IMR-90 (cell line): ENCODE data around the gene QKI. TPM values are rescaled to one million over a fixed set of nuclear protein-coding genes. Genes with fewer than 3 reads are reported as not detected.

ENCODE experiments used
- ATAC-seq: fragments of 200-7000 bp; cut with Tn5 transposase; 2 replicates; pipeline ENCODE4 v1.9.1; 2020; ENCODE audit warnings: low read depth, mild to moderate bottlenecking, moderate library complexity
- BruUV-seq: library from RNA; stranded (reverse); fragments of 400-500 nt; replicated peaks from 2 replicates; lab custom pipeline; 2021; lab: Mats Ljungman, UMichigan
- CTCF ChIA-PET: fragments of 300-600 bp; formaldehyde crosslinking; extraction: SDS; loops from one replicate; lab custom pipeline; 2021; ENCODE audit warnings: antibody characterized with exemption; lab: Yijun Ruan, JAX
- POLR2A ChIA-PET: fragments of 300-600 bp; sonication (Branson Sonifier 250); formaldehyde crosslinking; loops from one replicate; lab custom pipeline; 2022; ENCODE audit warnings: antibody characterized with exemption; ENCODE audit not compliant: unreplicated experiment; lab: Charles Lee
- DNase-seq: peaks from one replicate; pipeline ENCODE4 v3.0.0; 2013
- H2AFZ ChIP-seq: replicated peaks from 2 replicates; pipeline ENCODE3; 2013; ENCODE audit warnings: low read length, mild to moderate bottlenecking; ENCODE audit not compliant: poor library complexity
- H2AK5ac ChIP-seq: 2 replicates; pipeline ENCODE4 v1.6.1; 2013; ENCODE audit warnings: low read depth, low read length, inconsistent platforms
- H2AK9ac ChIP-seq: replicated peaks from 2 replicates; pipeline ENCODE3; 2013; ENCODE audit warnings: mild to moderate bottlenecking, low read depth, low read length, moderate library complexity; ENCODE audit not compliant: poor library complexity
- H2BK120ac ChIP-seq: 2 replicates; pipeline ENCODE4 v1.6.1; 2013; ENCODE audit warnings: low read depth, low read length, inconsistent platforms
- H2BK15ac ChIP-seq: 3 replicates; pipeline ENCODE4 v1.6.1; 2013; ENCODE audit warnings: low read depth, low read length, inconsistent platforms
- H2BK20ac ChIP-seq: 2 replicates; pipeline ENCODE4 v1.6.1; 2013; ENCODE audit warnings: low read depth, mild to moderate bottlenecking, inconsistent platforms, low read length, moderate library complexity
- H2BK5ac ChIP-seq: 2 replicates; pipeline ENCODE4 v1.6.1; 2013; ENCODE audit warnings: mild to moderate bottlenecking, low read depth, low read length, inconsistent platforms; ENCODE audit not compliant: poor library complexity, severe bottlenecking
- H3K14ac ChIP-seq: replicated peaks from 2 replicates; pipeline ENCODE4 v1.6.1; 2013; ENCODE audit warnings: low read depth, low read length, inconsistent platforms
- H3K18ac ChIP-seq: 2 replicates; pipeline ENCODE4 v1.6.1; 2013; ENCODE audit warnings: low read depth, low read length, control low read depth
- H3K23ac ChIP-seq: 2 replicates; pipeline ENCODE4 v1.6.1; 2013; ENCODE audit warnings: low read depth, low read length, inconsistent platforms
- H3K27ac ChIP-seq: 2 replicates; pipeline ENCODE4 v1.5.1; 2013; ENCODE audit warnings: mild to moderate bottlenecking, control low read depth, low read length; ENCODE audit not compliant: insufficient read depth
- H3K27me3 ChIP-seq: 2 replicates; pipeline ENCODE4 v1.6.1; 2013; ENCODE audit warnings: low read length; ENCODE audit not compliant: control insufficient read depth, insufficient read depth
- H3K36me3 ChIP-seq: 2 replicates; pipeline ENCODE4 v1.6.1; 2013; ENCODE audit warnings: low read length, mixed read lengths; ENCODE audit not compliant: control insufficient read depth, insufficient read depth
- H3K4ac ChIP-seq: 2 replicates; pipeline ENCODE4 v1.6.1; 2013; ENCODE audit warnings: low read depth, low read length, inconsistent platforms
- H3K4me1 ChIP-seq: 2 replicates; pipeline ENCODE4 v1.6.1; 2013; ENCODE audit warnings: low read length, mixed read lengths; ENCODE audit not compliant: control insufficient read depth, insufficient read depth
- H3K4me2 ChIP-seq: 2 replicates; pipeline ENCODE4 v1.6.1; 2013; ENCODE audit warnings: low read depth, mild to moderate bottlenecking, control low read depth, low read length, moderate library complexity
- H3K4me3 ChIP-seq: 2 replicates; pipeline ENCODE4 v1.5.1; 2013; ENCODE audit warnings: low read depth, mild to moderate bottlenecking, control low read depth, low read length, moderate library complexity; ENCODE audit not compliant: insufficient read depth
- H3K56ac ChIP-seq: 2 replicates; pipeline ENCODE4 v1.6.1; 2013; ENCODE audit warnings: low read length, inconsistent platforms; ENCODE audit not compliant: insufficient read depth; ENCODE audit errors: extremely low read depth
- H3K79me1 ChIP-seq, 2 experiments: 2 replicates each; pipeline ENCODE4 v1.6.1; 2013; ENCODE audit warnings: low read length in 2 of 2, inconsistent platforms in 1 of 2, low read depth in 1 of 2
- H3K9ac ChIP-seq: 2 replicates; pipeline ENCODE4 v1.6.1; 2013; ENCODE audit warnings: low read depth, low read length, control low read depth
- H3K9me1 ChIP-seq: 2 replicates; pipeline ENCODE4 v1.6.1; 2013; ENCODE audit warnings: low read length, inconsistent platforms; ENCODE audit not compliant: insufficient read depth
- H3K9me3 ChIP-seq: 2 replicates; pipeline ENCODE4 v1.6.1; 2013; ENCODE audit warnings: low read length; ENCODE audit not compliant: control insufficient read depth, insufficient read depth
- H4K20me1 ChIP-seq: 2 replicates; pipeline ENCODE4 v1.6.1; 2013; ENCODE audit warnings: low read length, inconsistent platforms; ENCODE audit not compliant: insufficient read depth
- H4K5ac ChIP-seq: 2 replicates; pipeline ENCODE4 v1.6.1; 2013; ENCODE audit warnings: mild to moderate bottlenecking, low read depth, low read length, control low read depth
- H4K8ac ChIP-seq, 2 experiments: 2 replicates each; pipeline ENCODE4 v1.6.1; 2013; ENCODE audit warnings: low read depth in 2 of 2, low read length in 2 of 2, control low read depth in 1 of 2, inconsistent platforms in 1 of 2
- H4K91ac ChIP-seq: 2 replicates; pipeline ENCODE4 v1.6.1; 2013; ENCODE audit warnings: low read depth, low read length, inconsistent platforms; ENCODE audit not compliant: insufficient read depth
- BHLHE40 ChIP-seq: fragments of 150-350 bp; IDR thresholded peaks from 2 replicates; pipeline ENCODE4 v1.6.1; 2016; ENCODE audit warnings: mild to moderate bottlenecking, low read depth, low read length
- CEBPB ChIP-seq: IDR thresholded peaks from 2 replicates; pipeline ENCODE4 v1.6.1; 2012; ENCODE audit warnings: low read depth, low read length, improper control_type of control experiment
- CHD1 ChIP-seq: IDR thresholded peaks from 2 replicates; pipeline ENCODE4 v1.6.1; 2012; ENCODE audit warnings: low read depth, low read length, improper control_type of control experiment
- CTCF ChIP-seq: conservative IDR thresholded peaks from 2 replicates; pipeline ENCODE4 v1.5.1; 2012; ENCODE audit warnings: mild to moderate bottlenecking, low read depth, low read length, improper control_type of control experiment
- ELK1 ChIP-seq: fragments of 150-350 bp; IDR thresholded peaks from 2 replicates; pipeline ENCODE4 v1.6.1; 2016; ENCODE audit warnings: low read depth, mild to moderate bottlenecking, low read length, moderate library complexity, borderline replicate concordance
- FOS ChIP-seq: fragments of 150-350 bp; IDR thresholded peaks from 2 replicates; pipeline ENCODE4 v1.6.1; 2016; ENCODE audit warnings: low read depth, low read length
- MAFK ChIP-seq: IDR thresholded peaks from 2 replicates; pipeline ENCODE4 v1.6.1; 2012; ENCODE audit warnings: low read depth, low read length, improper control_type of control experiment
- MAZ ChIP-seq: IDR thresholded peaks from 2 replicates; pipeline ENCODE4 v1.6.1; 2012; ENCODE audit warnings: low read depth, mild to moderate bottlenecking, low read length, improper control_type of control experiment, moderate library complexity, borderline replicate concordance
- MXI1 ChIP-seq: IDR thresholded peaks from 2 replicates; pipeline ENCODE4 v1.6.1; 2012; ENCODE audit warnings: low read depth, mild to moderate bottlenecking, low read length, moderate library complexity, borderline replicate concordance
- NFE2L2 ChIP-seq: fragments of 150-350 bp; IDR thresholded peaks from 2 replicates; pipeline ENCODE4 v1.6.1; 2016; ENCODE audit warnings: low read depth, mild to moderate bottlenecking, low read length
- POLR2A ChIP-seq: IDR thresholded peaks from 2 replicates; pipeline ENCODE4 v1.6.1; 2012; ENCODE audit warnings: mild to moderate bottlenecking, low read depth, low read length
- RAD21 ChIP-seq: IDR thresholded peaks from 2 replicates; pipeline ENCODE4 v1.6.1; 2012; ENCODE audit warnings: low read length, improper control_type of control experiment
- RCOR1 ChIP-seq: IDR thresholded peaks from 2 replicates; pipeline ENCODE4 v1.6.1; 2012; ENCODE audit warnings: mild to moderate bottlenecking, low read length, improper control_type of control experiment; ENCODE audit not compliant: insufficient replicate concordance
- RFX5 ChIP-seq: IDR thresholded peaks from 2 replicates; pipeline ENCODE4 v1.8.0; 2012; ENCODE audit warnings: low read depth, mild to moderate bottlenecking, low read length, moderate library complexity
- SMC3 ChIP-seq: fragments of 150-350 bp; IDR thresholded peaks from 2 replicates; pipeline ENCODE4 v1.6.1; 2016; ENCODE audit warnings: low read depth, mild to moderate bottlenecking, antibody characterized with exemption, low read length, moderate library complexity
- USF2 ChIP-seq: fragments of 150-350 bp; IDR thresholded peaks from 2 replicates; pipeline ENCODE4 v1.6.1; 2017; ENCODE audit warnings: mild to moderate bottlenecking, antibody characterized with exemption, low read length, low read depth
- WGBS, 2 experiments: methylation state at CpG; one replicate each; pipeline versions ENCODE4 v1.1.5 to v1.1.7; 2013; ENCODE audit warnings: missing lambda C conversion rate in 2 of 2; ENCODE audit not compliant: insufficient read length in 1 of 2; ENCODE audit errors: extremely low coverage in 2 of 2; 5-methylcytosine and 5-hydroxymethylcytosine counted together
- dilution Hi-C: fragments of 300-500 bp; cut with HindIII; formaldehyde crosslinking; loops from one replicate; pipeline ENCODE4 v1.14.3; 2018; ENCODE audit warnings: low sequenced_read_pairs; ENCODE audit not compliant: unreplicated experiment
- in situ Hi-C: fragments of 300-500 bp; cut with MboI; formaldehyde crosslinking; loops from 3 replicates; pipeline ENCODE4 v1.14.3; 2019; ENCODE audit warnings: low sequenced_read_pairs, inconsistent platforms, mixed read lengths
- intact Hi-C: fragments of 100-400 bp; cut with micrococcal nuclease; formaldehyde crosslinking; loops from 2 replicates; pipeline ENCODE4 v1.10.0; 2022
- polyA plus RNA-seq, 3 experiments: library from polyadenylated mRNA; depleted of rRNA; stranded (reverse); fragments of >200 nt; gene quantifications; 2 replicates each; pipeline ENCODE4 v1.2.3, GENCODE V29; 2012; ENCODE audit warnings: low replicate concordance in 1 of 3
- total RNA-seq: library from RNA; depleted of rRNA; stranded (reverse); fragments of >200 nt; gene quantifications from 2 replicates; pipeline ENCODE4 v1.2.3, GENCODE V29; 2012

Gene QKI
- total and polyA plus RNA-seq, 2 of the 4 experiments (the other 2 are of a cell fraction), result 112 to 232 TPM

GRCh38 chr6:163603395-163603794 is 188.9 kb downstream of the QKI start:
- DNase-seq, result no peak
- no peak overlapping the region for H4K91ac ChIP-seq
- H3K14ac ChIP-seq, result no peak overlapping the region
- H4K5ac ChIP-seq, result no peak overlapping the region
- H3K4me2 ChIP-seq, result no peak overlapping the region
- no peak overlapping the region for H2AK5ac ChIP-seq
- ChIA-PET POLR2A (interaction anchor here (0.5 kb wide), 1 partner anchor 350 kb away, joined by 7 read pairs; no protein-coding TSS in a partner anchor), CTCF (no interaction called here)
- H3K9me3 ChIP-seq, result no peaks in the 10 kb centered on the region
- dilution Hi-C loops, result no loop called here
- H3K4ac ChIP-seq, result no peak overlapping the region
- no peak overlapping the region for H3K23ac ChIP-seq
- WGBS, 2 experiments, result no CpG with 5 or more reads among the region's 2 CpGs
- no peak overlapping the region for H3K9ac ChIP-seq
- no peaks in the 10 kb centered on the region for H3K36me3 ChIP-seq
- no peak overlapping the region for H2BK5ac ChIP-seq
- H3K4me3 ChIP-seq, result no peak overlapping the region
- H4K20me1 ChIP-seq, result no peaks in the 10 kb centered on the region
- H2BK20ac ChIP-seq, result no peak overlapping the region
- no peak overlapping the region for H2BK15ac ChIP-seq
- H4K8ac ChIP-seq, result no peak overlapping the region
- no peak overlapping the region for H2AFZ ChIP-seq
- in situ Hi-C loops, result no loop called here
- no peak overlapping the region for H2BK120ac ChIP-seq
- no TSS peak for BruUV-seq
- TF ChIP-seq ELK1 (no peak), CTCF (no peak), NFE2L2 (no peak), MAZ (no peak), RCOR1 (no peak), CEBPB (no peak), MAFK (no peak), CHD1 (no peak), POLR2A (no peak), BHLHE40 (no peak), FOS (no peak), RFX5 (no peak), SMC3 (no peak), MXI1 (no peak), RAD21 (no peak), USF2 (no peak)
- no peak overlapping the region for H3K18ac ChIP-seq
- no peak overlapping the region for H2AK9ac ChIP-seq
- peaks cover 2% of the 10 kb centered on the region; the same call in 1 of the 2 replicates for H3K27me3 ChIP-seq
- no peak for ATAC-seq
- intact Hi-C loops, result no loop called here
- no peaks in the 10 kb centered on the region for H3K79me1 ChIP-seq
- H3K9me1 ChIP-seq, result no peaks in the 10 kb centered on the region; the same call in 1 of the 2 replicates
- H3K56ac ChIP-seq, result no peak overlapping the region
- no peak overlapping the region for H3K27ac ChIP-seq
- H3K4me1 ChIP-seq, result no peaks in the 10 kb centered on the region
